GM12872 (cell line): ENCODE data around the gene KIAA1217.

ENCODE experiments used
- CTCF ChIP-seq: IDR thresholded peaks from 3 replicates; pipeline ENCODE4 v1.5.1; 2011; ENCODE audit warnings: low read depth, mild to moderate bottlenecking, low read length, moderate library complexity; ENCODE audit not compliant: insufficient read depth

KIAA1217 gene

GRCh38 chr10:24350070-24350921 is 141.4 kb downstream of the KIAA1217 start:
- no peak for TF ChIP-seq CTCF

- TF ChIP-seq CTCF = no peak
These were observed 143.0 kb downstream of the KIAA1217 start for GRCh38 chr10:24351961-24352360.

- no peak for TF ChIP-seq CTCF
These were observed 143.5 kb downstream of the KIAA1217 start for GRCh38 chr10:24352399-24352798.

GRCh38 chr10:24353319-24353718 is 144.4 kb downstream of the KIAA1217 start:
- TF ChIP-seq CTCF = no peak

GRCh38 chr10:24355056-24355688 is 146.2 kb downstream of the KIAA1217 start:
- TF ChIP-seq CTCF = no peak

GRCh38 chr10:24357344-24358004 is 148.5 kb downstream of the KIAA1217 start:
- no peak for TF ChIP-seq CTCF

GRCh38 chr10:24358022-24358421 is 149.1 kb downstream of the KIAA1217 start:
- no peak for TF ChIP-seq CTCF
